ENCODE data around the gene TAF3.

- TF ChIP-seq CTCF (IDR thresholded peaks at IDR 0.05) (no peak), EZH2 (IDR thresholded peaks at IDR 0.05; ENCODE audit: borderline replicate concordance, insufficient read depth, low read depth, low read length, poor library complexity, severe bottlenecking) (no peak)
Measured at GRCh38 chr10:8057636-8058273, 239.4 kb downstream of the TAF3 start.
